Epithelial cell of esophagus (primary cell): ENCODE measurements around the gene SEZ6L2.
"Not testable (repeated sequence)": the region's sequence is repeated elsewhere in the genome, so short reads cannot be mapped to it uniquely, and the experiment has no call there.

Source experiments
- DNase-seq: peaks from one replicate; pipeline ENCODE4 v3.0.0; 2010; ENCODE audit warnings: low read depth
- H3K4me3 ChIP-seq: 2 replicates; pipeline ENCODE4 v1.5.1; 2011; ENCODE audit warnings: mild to moderate bottlenecking, low read length, control low read depth
- CTCF ChIP-seq: IDR thresholded peaks from 2 replicates; pipeline ENCODE4 v1.5.1; 2011; ENCODE audit warnings: low read depth, mild to moderate bottlenecking, low read length, control low read depth, inconsistent platforms; ENCODE audit not compliant: insufficient read depth; ENCODE audit errors: missing control alignments

Gene SEZ6L2

GRCh38 chr16:29899516-29900101, at the start of gene SEZ6L2:
SEZ6L2 (minus strand) TSS chr16:29899550; CDS start chr16:29899019, 531 bp downstream.
- TF ChIP-seq CTCF, result peak; percentile 41
- peak; percentile 96 for DNase-seq
- H3K4me3 ChIP-seq, result peak within 1 kb of the TSS; percentile 68

GRCh38 chr16:29947897-29948296, 48.5 kb upstream of the SEZ6L2 start:
- H3K4me3 ChIP-seq, result no peak overlapping the region
- no peak for TF ChIP-seq CTCF
- no peak for DNase-seq

- peak; percentile 98 for DNase-seq
- no peak overlapping the region for H3K4me3 ChIP-seq
- peak; percentile 35 for TF ChIP-seq CTCF
Measured at GRCh38 chr16:29943846-29944799, 44.8 kb upstream of the SEZ6L2 start.

GRCh38 chr16:29940656-29941055, 41.3 kb upstream of the SEZ6L2 start:
- TF ChIP-seq CTCF, result no peak
- no peak for DNase-seq
- no peak overlapping the region for H3K4me3 ChIP-seq

GRCh38 chr16:29931750-29932149, 32.4 kb upstream of the SEZ6L2 start:
- not testable (repeated sequence) for DNase-seq, H3K4me3 ChIP-seq

- DNase-seq, result no peak
- TF ChIP-seq CTCF, result no peak
- H3K4me3 ChIP-seq, result peak overlapping the region; percentile 82
Measured at GRCh38 chr16:29927070-29927905, 27.9 kb upstream of the SEZ6L2 start.

GRCh38 chr16:29926711-29927052, 27.3 kb upstream of the SEZ6L2 start:
- peak overlapping the region; percentile 82 for H3K4me3 ChIP-seq
- no peak for TF ChIP-seq CTCF
- peak; percentile 14 for DNase-seq
